ENCODE measurements around the gene TATDN3. TPM values are rescaled to one million over a fixed set of nuclear protein-coding genes. Genes with fewer than 3 reads are reported as not detected.

TATDN3 gene
- total and polyA plus RNA-seq, 2 of the 8 experiments (the other 6 are each of a cell fraction or from before 2014, with no cell fraction given): 6.9 to 19.4 TPM

GRCh38 chr1:212852105-212852688 is 60.5 kb downstream of the TATDN3 start:
- 42% methylated on average over 5 of the region's 5 CpGs; no CpG with 5 or more reads in 1 of the 2 experiments for WGBS, 2 experiments (ENCODE audit: extremely low coverage in 1 of 2, insufficient coverage in 1 of 2, insufficient read length in 1 of 2, insufficient replicate concordance in 2 of 2, low coverage in 1 of 2, low lambda C conversion rate in 2 of 2, missing lambda C conversion rate in 1 of 2)
- CTCF ChIA-PET (ENCODE audit: partially characterized antibody): no interaction called here
- FAIRE-seq: peak; percentile 93
- TF ChIP-seq POU5F1 (IDR thresholded peaks at IDR 0.05; ENCODE audit: low read depth, low read length): peak; percentile 63; the same call in 1 of the 2 replicates
- TF ChIP-seq SP2 (IDR thresholded peaks at IDR 0.05; ENCODE audit: low read length): no peak
- TF ChIP-seq CTBP2 (IDR thresholded peaks at IDR 0.05; ENCODE audit: borderline replicate concordance, insufficient read depth, insufficient read length, low read length): no peak
- TF ChIP-seq JUN (IDR thresholded peaks at IDR 0.05; ENCODE audit: low read depth, low read length): no peak
- TF ChIP-seq NANOG (IDR thresholded peaks at IDR 0.05; ENCODE audit: insufficient read depth, low read depth, low read length, poor library complexity, severe bottlenecking): peak; percentile 65
- TF ChIP-seq RAD21 (IDR thresholded peaks at IDR 0.05 in 1 of 2, conservative IDR thresholded peaks at IDR 0.05 in 1 of 2; ENCODE audit: low read depth in 2 of 2, low read length in 2 of 2): no peak; a peak in 1 of 4 replicates
- peak; percentile 46; the same call in 1 of the 2 replicates for TF ChIP-seq SP1 (IDR thresholded peaks at IDR 0.05; ENCODE audit: low read depth, low read length)
- no peak for TF ChIP-seq GABPA (IDR thresholded peaks at IDR 0.05; ENCODE audit: borderline replicate concordance, insufficient read depth, low read length)
- no peak for TF ChIP-seq ZNF274 (IDR thresholded peaks at IDR 0.05; ENCODE audit: borderline replicate concordance, extremely low read depth, low read length)
- TF ChIP-seq RBBP5 (IDR thresholded peaks at IDR 0.05; ENCODE audit: borderline replicate concordance, low read depth, low read length): no peak
- peak in 1 of 2 experiments; percentile 41; a peak in 1 of 3 replicates for TF ChIP-seq EP300 (IDR thresholded peaks at IDR 0.05; ENCODE audit: borderline replicate concordance in 1 of 2, low read depth in 2 of 2, low read length in 2 of 2)
- TF ChIP-seq TBP (IDR thresholded peaks at IDR 0.05; ENCODE audit: low read depth, low read length): peak; percentile 52; the same call in 1 of the 2 replicates

More at GRCh38 chr1:212852105-212852688, 60.5 kb downstream of the TATDN3 start:
- Histone ChIP-seq H3K4me3 (ENCODE audit: extremely low read depth in 1 of 4, insufficient read depth in 2 of 4, low read depth in 3 of 4, low read length in 4 of 4) (peak overlapping the region in 1 of 4 experiments; percentile 2; a peak in 1 of 8 replicates), H2BK12ac (ENCODE audit: low read depth, low read length) (no peak overlapping the region), H3K23ac (ENCODE audit: insufficient read length) (no peak overlapping the region), H2BK120ac (replicated peaks; ENCODE audit: low read depth, low read length) (no peak overlapping the region), H3K56ac (replicated peaks; ENCODE audit: insufficient read length, low read depth, low read length) (no peak overlapping the region), H3K4me2 (ENCODE audit: insufficient read depth in 1 of 2, low read depth in 2 of 2, low read length in 2 of 2) (no peak overlapping the region; a peak in 1 of 4 replicates), H4K8ac (ENCODE audit: extremely low read depth, insufficient read depth, low read length) (no peak overlapping the region), H4K5ac (ENCODE audit: insufficient read length, low read depth, low read length) (no peak overlapping the region), H4K91ac (replicated peaks; ENCODE audit: insufficient read length, low read length) (no peak overlapping the region), H3K4ac (replicated peaks; ENCODE audit: insufficient read length, low read depth, low read length) (no peak overlapping the region), H3K79me1 (ENCODE audit: low read depth, low read length) (no peaks in the 10 kb centered on the region; the same call in 1 of the 2 replicates), H3K9ac (replicated peaks in 1 of 4; ENCODE audit: extremely low read depth in 1 of 4, low read depth in 3 of 4, low read length in 3 of 4) (no peak overlapping the region), H2AK5ac (ENCODE audit: low read depth, low read length) (no peak overlapping the region), H3K36me3 (ENCODE audit: control insufficient read depth in 2 of 4, insufficient read depth in 4 of 4, low read length in 3 of 4) (peaks cover 0 to 3% (median 0%) of the 10 kb centered on the region in 4 experiments; a peak in 1 of 8 replicates), H3K27ac (ENCODE audit: low read depth, low read length) (no peak overlapping the region), H3K18ac (ENCODE audit: extremely low read depth, low read length) (peak overlapping the region; percentile 14), H4K20me1 (replicated peaks in 1 of 2; ENCODE audit: control insufficient read depth in 1 of 2, insufficient read depth in 2 of 2, low read length in 2 of 2) (peaks cover 0 to 2% of the 10 kb centered on the region in 2 experiments), H3K27me3 (replicated peaks in 1 of 4; ENCODE audit: control insufficient read depth in 3 of 4, extremely low read depth in 1 of 4, insufficient read depth in 3 of 4, low read length in 3 of 4) (no peaks in the 10 kb centered on the region), H2AFZ (ENCODE audit: low read length) (no peak overlapping the region), H2BK15ac (ENCODE audit: low read length) (no peak overlapping the region), H3K4me1 (replicated peaks in 1 of 4; ENCODE audit: control insufficient read depth in 3 of 4, insufficient read depth in 4 of 4, low read length in 3 of 4) (peaks cover 2 to 19% (median 6%) of the 10 kb centered on the region in 4 experiments; a peak in 6 of 7 replicates), H3K14ac (ENCODE audit: insufficient read length) (no peak overlapping the region), H3K9me3 (ENCODE audit: insufficient read depth in 2 of 2, low read depth in 1 of 2, low read length in 1 of 2) (no peaks in the 10 kb centered on the region), H2BK20ac (ENCODE audit: low read length) (no peak overlapping the region), H3K23me2 (ENCODE audit: low read depth, low read length) (peaks cover 4% of the 10 kb centered on the region), H2BK5ac (ENCODE audit: low read depth, low read length) (no peak overlapping the region), H3K79me2 (ENCODE audit: control insufficient read depth in 1 of 2, insufficient read depth in 2 of 2, low read length in 2 of 2) (peaks cover 1 to 12% of the 10 kb centered on the region in 2 experiments; a peak in 3 of 4 replicates)
- POLR2A ChIA-PET (ENCODE audit: partially characterized antibody): interaction anchor here (0.7 kb wide), 2 partner anchors 9 to 40 kb away, joined by 3 read pairs; no protein-coding TSS in a partner anchor
- DNase-seq (ENCODE audit: low read depth in 1 of 2, low spot score in 2 of 2): peak; percentile 52 to 53
